Esophagus mucosa (tissue), 1 donor: ENCODE data around the gene CMIP. TPM values are rescaled to one million over a fixed set of nuclear protein-coding genes. Genes with fewer than 3 reads are reported as not detected.
A peak's percentile ranks its signal among the peaks of the same experiment; 100 is the strongest.

Experiments
- ATAC-seq: fragments of 200-7000 bp; cut with Tn5 transposase; one replicate; pipeline ENCODE4 v1.9.1; 2020
- total RNA-seq: library from RNA; stranded (reverse); gene quantifications from one replicate; pipeline ENCODE4 v1.2.4, GENCODE V29; 2023
- donor health status: DM: yes; HTN: yes; CAD: no.

CMIP gene
- total RNA-seq, 1 donor from 2014 or later: 47.0 TPM

- no peak for ATAC-seq
Measured at GRCh38 chr16:81462683-81463082, 18.1 kb downstream of the CMIP start.

- no peak for ATAC-seq
Measured at GRCh38 chr16:81463296-81463890, 18.8 kb downstream of the CMIP start.

GRCh38 chr16:81464279-81464678 lies 19.7 kb downstream of the CMIP start:
- no peak for ATAC-seq

GRCh38 chr16:81465375-81465943 lies 20.9 kb downstream of the CMIP start:
- ATAC-seq: no peak

- ATAC-seq: peak; percentile 17
Measured at GRCh38 chr16:81466356-81466980, 21.9 kb downstream of the CMIP start.

GRCh38 chr16:81467072-81467471 lies 22.5 kb downstream of the CMIP start:
- no peak for ATAC-seq

GRCh38 chr16:81467815-81468214 lies 23.2 kb downstream of the CMIP start:
- no peak for ATAC-seq

- no peak for ATAC-seq
Measured at GRCh38 chr16:81468269-81468902, 23.8 kb downstream of the CMIP start.

- ATAC-seq: no peak
Measured at GRCh38 chr16:81469183-81469677, 24.6 kb downstream of the CMIP start.

- peak; percentile 41 for ATAC-seq
Measured at GRCh38 chr16:81469710-81470535, 25.3 kb downstream of the CMIP start.

GRCh38 chr16:81470796-81471636 lies 26.4 kb downstream of the CMIP start:
- no peak for ATAC-seq

- ATAC-seq: no peak
Measured at GRCh38 chr16:81471882-81472281, 27.3 kb downstream of the CMIP start.

GRCh38 chr16:81472391-81472790 lies 27.8 kb downstream of the CMIP start:
- ATAC-seq: no peak

- ATAC-seq: no peak
Measured at GRCh38 chr16:81473066-81473488, 28.5 kb downstream of the CMIP start.

- no peak for ATAC-seq
Measured at GRCh38 chr16:81473558-81473957, 28.9 kb downstream of the CMIP start.

GRCh38 chr16:81473969-81474959 lies 29.7 kb downstream of the CMIP start:
- ATAC-seq: no peak

- ATAC-seq: no peak
Measured at GRCh38 chr16:81477697-81478693, 33.4 kb downstream of the CMIP start.

- peak; percentile 27 for ATAC-seq
Measured at GRCh38 chr16:81478876-81479511, 34.4 kb downstream of the CMIP start.
